ENCODE results near the gene ENOPH1. TPM values are rescaled to one million over a fixed set of nuclear protein-coding genes. Genes with fewer than 3 reads are reported as not detected.

ENOPH1 gene
- total and polyA plus RNA-seq, 2 of the 13 experiments (the other 11 are each of a cell fraction or from before 2014, with no cell fraction given): 15.5 to 64.3 TPM

DNA sequence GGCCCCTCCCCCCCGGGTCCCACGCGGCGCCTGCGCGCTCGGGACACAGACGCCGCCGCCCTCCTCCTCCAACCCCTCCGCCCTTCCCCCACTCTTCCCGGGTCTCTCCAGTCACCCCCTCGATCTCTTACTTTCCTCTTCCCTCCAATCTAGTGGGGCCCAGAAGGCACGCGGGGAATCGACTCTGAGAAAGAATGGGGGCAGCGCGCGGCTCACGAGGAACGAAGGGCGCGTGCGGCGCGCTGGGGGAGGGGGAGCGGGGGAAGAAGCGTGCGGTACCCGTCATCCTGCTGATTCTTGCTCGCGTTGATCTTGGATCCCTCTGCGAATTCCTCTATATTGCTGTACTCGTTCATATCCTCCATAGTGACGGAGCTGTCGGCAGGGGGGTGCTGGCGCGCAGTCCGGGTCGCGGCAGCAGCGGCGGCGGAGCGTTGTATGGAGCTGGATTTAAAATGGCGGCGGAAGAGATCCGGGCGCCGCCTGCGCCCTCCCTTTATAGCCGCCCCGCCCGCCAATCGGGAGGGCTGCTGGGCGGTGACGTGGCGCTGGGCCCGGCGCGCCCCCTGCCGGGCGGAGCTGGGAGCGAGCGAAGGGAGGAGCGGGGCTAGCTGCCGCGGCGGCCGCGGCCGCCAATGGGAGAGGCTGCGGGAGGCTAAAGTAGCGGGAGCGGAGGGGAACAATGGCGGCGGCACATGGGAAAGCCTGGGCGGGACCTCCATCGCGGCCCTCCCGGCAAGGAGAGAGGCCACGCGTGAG, 1.2 kb upstream of the ENOPH1 start (continued):
- TF ChIP-seq, protein P1, sequence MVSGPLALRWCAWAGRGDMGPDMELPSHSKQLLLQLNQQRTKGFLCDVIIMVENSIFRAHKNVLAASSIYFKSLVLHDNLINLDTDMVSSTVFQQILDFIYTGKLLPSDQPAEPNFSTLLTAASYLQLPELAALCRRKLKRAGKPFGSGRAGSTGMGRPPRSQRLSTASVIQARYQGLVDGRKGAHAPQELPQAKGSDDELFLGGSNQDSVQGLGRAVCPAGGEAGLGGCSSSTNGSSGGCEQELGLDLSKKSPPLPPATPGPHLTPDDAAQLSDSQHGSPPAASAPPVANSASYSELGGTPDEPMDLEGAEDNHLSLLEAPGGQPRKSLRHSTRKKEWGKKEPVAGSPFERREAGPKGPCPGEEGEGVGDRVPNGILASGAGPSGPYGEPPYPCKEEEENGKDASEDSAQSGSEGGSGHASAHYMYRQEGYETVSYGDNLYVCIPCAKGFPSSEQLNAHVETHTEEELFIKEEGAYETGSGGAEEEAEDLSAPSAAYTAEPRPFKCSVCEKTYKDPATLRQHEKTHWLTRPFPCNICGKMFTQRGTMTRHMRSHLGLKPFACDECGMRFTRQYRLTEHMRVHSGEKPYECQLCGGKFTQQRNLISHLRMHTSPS (CRISPR knock-in tag; IDR thresholded peaks at IDR 0.05; ENCODE audit: low read depth): no peak
- TF ChIP-seq TARDBP (CRISPR knock-in tag; IDR thresholded peaks at IDR 0.05) (peak; percentile 47; the same call in 1 of the 2 replicates), ZBTB10 (CRISPR knock-in tag; IDR thresholded peaks at IDR 0.05; ENCODE audit: borderline replicate concordance) (no peak; the same call in 1 of the 2 replicates), ZNF737 (CRISPR knock-in tag; IDR thresholded peaks at IDR 0.05; ENCODE audit: borderline replicate concordance) (no peak), MTF1 (CRISPR knock-in tag; IDR thresholded peaks at IDR 0.05) (no peak), ZNF674 (CRISPR knock-in tag; IDR thresholded peaks at IDR 0.05; ENCODE audit: low read depth) (no peak), ELF1 (CRISPR knock-in tag; IDR thresholded peaks at IDR 0.05) (no peak), ARID5B (CRISPR knock-in tag; IDR thresholded peaks at IDR 0.05) (0 out of 2 replicates have a peak, but pooled peaks have one; percentile 4), REXO4 (CRISPR knock-in tag; IDR thresholded peaks at IDR 0.05; ENCODE audit: borderline replicate concordance) (no peak), ZNF274 (CRISPR knock-in tag; IDR thresholded peaks at IDR 0.05) (0 out of 2 replicates have a peak, but pooled peaks have one; percentile 30), STAG1 (CRISPR knock-in tag; IDR thresholded peaks at IDR 0.05) (no peak), RARG (CRISPR knock-in tag; IDR thresholded peaks at IDR 0.05; ENCODE audit: low read depth) (no peak)
- TF ChIP-seq, protein P2, sequence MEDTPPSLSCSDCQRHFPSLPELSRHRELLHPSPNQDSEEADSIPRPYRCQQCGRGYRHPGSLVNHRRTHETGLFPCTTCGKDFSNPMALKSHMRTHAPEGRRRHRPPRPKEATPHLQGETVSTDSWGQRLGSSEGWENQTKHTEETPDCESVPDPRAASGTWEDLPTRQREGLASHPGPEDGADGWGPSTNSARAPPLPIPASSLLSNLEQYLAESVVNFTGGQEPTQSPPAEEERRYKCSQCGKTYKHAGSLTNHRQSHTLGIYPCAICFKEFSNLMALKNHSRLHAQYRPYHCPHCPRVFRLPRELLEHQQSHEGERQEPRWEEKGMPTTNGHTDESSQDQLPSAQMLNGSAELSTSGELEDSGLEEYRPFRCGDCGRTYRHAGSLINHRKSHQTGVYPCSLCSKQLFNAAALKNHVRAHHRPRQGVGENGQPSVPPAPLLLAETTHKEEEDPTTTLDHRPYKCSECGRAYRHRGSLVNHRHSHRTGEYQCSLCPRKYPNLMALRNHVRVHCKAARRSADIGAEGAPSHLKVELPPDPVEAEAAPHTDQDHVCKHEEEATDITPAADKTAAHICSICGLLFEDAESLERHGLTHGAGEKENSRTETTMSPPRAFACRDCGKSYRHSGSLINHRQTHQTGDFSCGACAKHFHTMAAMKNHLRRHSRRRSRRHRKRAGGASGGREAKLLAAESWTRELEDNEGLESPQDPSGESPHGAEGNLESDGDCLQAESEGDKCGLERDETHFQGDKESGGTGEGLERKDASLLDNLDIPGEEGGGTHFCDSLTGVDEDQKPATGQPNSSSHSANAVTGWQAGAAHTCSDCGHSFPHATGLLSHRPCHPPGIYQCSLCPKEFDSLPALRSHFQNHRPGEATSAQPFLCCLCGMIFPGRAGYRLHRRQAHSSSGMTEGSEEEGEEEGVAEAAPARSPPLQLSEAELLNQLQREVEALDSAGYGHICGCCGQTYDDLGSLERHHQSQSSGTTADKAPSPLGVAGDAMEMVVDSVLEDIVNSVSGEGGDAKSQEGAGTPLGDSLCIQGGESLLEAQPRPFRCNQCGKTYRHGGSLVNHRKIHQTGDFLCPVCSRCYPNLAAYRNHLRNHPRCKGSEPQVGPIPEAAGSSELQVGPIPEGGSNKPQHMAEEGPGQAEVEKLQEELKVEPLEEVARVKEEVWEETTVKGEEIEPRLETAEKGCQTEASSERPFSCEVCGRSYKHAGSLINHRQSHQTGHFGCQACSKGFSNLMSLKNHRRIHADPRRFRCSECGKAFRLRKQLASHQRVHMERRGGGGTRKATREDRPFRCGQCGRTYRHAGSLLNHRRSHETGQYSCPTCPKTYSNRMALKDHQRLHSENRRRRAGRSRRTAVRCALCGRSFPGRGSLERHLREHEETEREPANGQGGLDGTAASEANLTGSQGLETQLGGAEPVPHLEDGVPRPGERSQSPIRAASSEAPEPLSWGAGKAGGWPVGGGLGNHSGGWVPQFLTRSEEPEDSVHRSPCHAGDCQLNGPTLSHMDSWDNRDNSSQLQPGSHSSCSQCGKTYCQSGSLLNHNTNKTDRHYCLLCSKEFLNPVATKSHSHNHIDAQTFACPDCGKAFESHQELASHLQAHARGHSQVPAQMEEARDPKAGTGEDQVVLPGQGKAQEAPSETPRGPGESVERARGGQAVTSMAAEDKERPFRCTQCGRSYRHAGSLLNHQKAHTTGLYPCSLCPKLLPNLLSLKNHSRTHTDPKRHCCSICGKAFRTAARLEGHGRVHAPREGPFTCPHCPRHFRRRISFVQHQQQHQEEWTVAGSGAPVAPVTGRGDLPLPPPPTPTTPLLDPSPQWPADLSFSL (CRISPR knock-in tag; IDR thresholded peaks at IDR 0.05): 0 out of 2 replicates have a peak, but pooled peaks have one; percentile 42
